VCaP (cell line): ENCODE data around the gene PRKG2.

ENCODE experiments used
- H3K27ac ChIP-seq: fragments of 450-650 bp; 2 replicates; pipeline ENCODE4 v1.5.1; 2017
- TF ChIP-seq, protein P1 (sequence below): fragments of 450-650 bp; conservative IDR thresholded peaks from 2 replicates; pipeline ENCODE4 v1.5.1; 2017; ENCODE audit warnings: mild to moderate bottlenecking, moderate library complexity

PRKG2 gene

DNA sequence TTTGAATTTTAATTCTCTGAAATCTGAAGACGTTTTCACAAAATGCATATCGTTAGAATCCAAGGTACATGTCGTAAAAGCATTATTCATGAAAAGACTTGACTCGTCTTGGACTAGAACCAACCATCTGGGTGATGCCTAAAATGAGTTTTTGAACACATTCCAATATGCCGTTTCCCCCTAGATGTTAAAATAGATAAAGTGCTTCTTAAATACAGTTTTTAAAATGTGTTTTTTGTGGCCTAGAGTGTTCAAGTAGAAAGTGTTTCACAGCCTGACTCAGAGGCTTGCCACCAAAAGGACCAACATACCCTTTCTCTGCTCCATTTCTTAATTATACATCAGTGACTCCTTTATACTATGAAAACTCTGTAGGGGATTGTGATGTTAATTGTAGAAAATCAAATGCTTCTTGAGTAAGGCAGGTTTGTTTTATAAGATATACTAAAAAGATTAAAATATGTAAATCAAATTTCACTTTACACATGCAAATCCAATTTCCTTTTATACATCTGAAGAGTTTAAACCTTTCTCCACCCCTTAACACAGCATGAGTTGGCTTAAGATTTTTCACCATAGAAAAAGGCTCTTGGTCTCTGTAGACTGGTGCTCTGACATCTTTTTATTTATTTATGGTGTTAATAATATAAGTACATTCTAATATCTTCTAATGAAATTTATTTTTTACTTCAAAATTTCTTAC lies 48.4 kb downstream of the PRKG2 start:
- TF ChIP-seq, protein P1, sequence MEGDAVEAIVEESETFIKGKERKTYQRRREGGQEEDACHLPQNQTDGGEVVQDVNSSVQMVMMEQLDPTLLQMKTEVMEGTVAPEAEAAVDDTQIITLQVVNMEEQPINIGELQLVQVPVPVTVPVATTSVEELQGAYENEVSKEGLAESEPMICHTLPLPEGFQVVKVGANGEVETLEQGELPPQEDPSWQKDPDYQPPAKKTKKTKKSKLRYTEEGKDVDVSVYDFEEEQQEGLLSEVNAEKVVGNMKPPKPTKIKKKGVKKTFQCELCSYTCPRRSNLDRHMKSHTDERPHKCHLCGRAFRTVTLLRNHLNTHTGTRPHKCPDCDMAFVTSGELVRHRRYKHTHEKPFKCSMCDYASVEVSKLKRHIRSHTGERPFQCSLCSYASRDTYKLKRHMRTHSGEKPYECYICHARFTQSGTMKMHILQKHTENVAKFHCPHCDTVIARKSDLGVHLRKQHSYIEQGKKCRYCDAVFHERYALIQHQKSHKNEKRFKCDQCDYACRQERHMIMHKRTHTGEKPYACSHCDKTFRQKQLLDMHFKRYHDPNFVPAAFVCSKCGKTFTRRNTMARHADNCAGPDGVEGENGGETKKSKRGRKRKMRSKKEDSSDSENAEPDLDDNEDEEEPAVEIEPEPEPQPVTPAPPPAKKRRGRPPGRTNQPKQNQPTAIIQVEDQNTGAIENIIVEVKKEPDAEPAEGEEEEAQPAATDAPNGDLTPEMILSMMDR = no peak
- H3K27ac ChIP-seq = no peak overlapping the region

DNA sequence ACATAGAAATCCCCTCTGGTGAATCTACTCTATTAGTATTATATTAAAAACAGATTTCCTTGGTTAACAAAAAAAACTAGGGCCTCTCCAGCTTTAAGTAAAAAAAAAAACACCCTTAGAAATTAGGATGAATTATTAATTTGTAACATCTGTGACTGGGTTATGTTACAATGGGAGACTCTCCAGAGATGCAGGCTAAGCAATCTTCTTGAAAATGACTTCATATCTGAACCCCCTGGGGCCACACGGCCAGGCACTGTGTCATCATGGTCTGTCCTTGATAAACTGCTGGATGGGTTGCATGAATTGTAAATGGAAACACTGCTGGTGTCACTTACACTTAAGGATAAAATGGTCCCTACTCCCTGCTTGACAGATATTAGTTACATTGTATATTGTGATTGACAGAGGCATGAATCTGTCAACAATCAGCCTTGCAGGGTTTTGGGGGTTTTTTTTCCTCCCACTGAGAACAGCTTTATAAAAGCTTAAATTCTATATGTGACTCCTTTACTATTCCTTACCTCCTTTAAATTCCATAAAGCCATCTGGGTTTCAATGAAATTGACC lies 49.1 kb downstream of the PRKG2 start:
- no peak overlapping the region for H3K27ac ChIP-seq
- TF ChIP-seq, protein P1 = no peak

DNA sequence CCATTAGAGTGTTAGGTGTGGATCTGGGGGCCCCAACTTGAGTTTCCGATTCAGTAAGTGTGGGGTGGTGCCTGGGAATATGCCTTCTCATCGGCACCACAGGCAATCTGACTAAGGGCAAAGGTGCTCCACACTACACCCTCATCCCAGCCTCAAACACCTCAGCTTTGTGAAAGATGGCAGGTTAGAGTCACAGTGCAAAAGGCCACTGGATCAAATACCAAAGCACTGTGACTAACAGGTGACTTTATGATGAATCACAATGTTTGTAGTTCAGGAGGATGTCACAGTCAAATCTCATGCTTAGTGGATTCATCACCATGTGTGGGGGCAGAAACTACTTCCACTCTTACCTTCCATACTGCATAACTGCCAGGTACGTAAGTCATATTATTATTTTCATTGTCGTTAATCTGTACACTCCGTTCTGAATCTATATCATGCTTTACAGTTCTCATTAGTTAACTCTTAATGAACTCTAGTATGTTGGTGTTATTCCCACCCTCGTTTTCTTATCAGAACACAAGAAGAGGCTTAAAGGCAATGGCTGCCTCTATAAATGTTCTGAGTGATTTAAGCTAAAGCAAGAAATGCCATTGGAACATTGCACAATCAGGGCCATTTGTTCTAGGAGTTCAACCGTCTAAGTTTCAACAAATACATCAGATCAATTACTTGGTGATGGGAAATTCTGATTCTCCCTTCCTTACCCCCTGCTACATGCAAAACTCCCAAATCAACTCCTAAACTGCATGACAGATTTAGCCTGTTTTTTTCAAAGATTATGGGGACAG lies 50.2 kb downstream of the PRKG2 start:
- TF ChIP-seq, protein P1 = no peak
- H3K27ac ChIP-seq = no peak overlapping the region

DNA sequence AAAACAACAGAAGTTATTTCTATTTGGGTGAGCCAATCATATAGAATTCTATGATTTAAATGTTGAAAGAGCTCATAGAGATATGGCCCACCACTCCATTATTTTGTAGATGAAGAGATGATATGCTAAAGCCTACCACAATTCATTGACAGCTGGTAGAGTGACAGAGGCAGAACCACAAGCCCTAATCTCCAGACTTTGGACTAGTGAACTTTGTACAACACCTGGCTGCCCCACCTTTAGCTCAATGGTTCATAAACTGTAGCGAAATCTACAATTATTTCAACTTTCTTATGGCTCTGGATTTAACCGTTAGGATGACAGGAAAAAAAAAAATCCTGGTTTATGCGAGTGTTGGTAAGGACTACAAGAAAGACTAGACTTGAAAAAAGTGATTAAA lies 50.9 kb downstream of the PRKG2 start:
- TF ChIP-seq, protein P1 = no peak
- no peak overlapping the region for H3K27ac ChIP-seq

DNA sequence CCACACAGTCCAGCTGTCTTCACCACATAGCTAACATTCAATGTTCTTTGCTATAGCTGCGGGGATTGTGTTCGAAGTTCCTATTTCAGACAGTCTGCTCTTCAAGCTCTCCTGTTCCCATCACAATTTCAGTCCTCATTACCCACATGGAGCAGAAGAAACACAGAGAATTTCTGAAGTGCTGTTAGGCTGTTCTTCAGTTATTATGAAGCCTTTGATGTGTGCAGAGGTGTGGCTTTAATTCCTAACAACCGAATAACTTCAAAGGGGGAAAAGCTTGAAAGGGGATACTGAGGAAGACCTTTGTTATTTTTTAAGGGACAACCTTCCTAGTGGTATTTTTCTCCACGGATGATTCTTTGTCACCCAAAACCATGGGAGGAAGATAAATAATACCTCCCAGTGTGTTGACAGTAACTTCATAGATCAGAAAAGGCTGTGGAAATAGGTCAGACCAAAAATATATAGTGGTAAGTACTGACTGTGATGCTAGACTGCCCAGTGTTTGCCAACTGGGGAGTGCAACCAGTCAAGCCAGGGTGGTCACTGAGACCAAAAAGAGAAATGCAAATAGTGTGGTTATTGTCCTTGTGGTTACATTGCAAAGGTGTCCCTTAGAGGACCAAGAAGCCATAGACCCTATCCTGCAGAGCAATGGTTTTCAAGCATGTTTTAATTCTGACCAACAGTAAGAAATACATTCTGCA lies 52.1 kb downstream of the PRKG2 start:
- TF ChIP-seq, protein P1 = no peak
- no peak overlapping the region for H3K27ac ChIP-seq

DNA sequence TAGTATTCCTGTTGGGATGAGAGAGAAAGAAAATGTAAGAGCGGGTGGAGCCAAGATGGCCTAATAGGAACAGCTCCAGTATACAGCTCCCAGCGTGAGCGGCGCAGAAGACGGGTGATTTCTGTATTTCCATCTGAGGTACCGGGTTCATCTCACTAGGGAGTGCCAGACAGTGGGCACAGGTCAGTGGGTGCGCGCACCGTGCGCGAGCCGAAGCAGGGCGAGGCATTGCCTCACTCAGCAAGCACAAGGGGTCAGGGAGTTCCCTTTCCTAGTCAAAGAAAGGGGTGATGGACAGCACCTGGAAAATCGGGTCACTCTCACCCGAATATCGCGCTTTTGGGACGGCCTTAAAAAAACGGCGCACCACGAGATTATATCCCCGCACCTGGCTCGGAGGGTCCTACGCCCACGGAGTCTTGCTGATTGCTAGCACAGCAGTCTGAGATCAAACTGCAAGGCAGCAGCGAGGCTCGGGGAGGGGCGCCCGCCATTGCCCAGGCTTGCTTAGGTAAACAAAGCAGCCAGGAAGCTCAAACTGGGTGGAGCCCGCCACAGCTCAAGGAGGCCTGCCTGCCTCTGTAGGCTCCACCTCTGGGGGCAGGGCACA lies 61.2 kb downstream of the PRKG2 start:
- H3K27ac ChIP-seq = peak overlapping the region; percentile 87

DNA sequence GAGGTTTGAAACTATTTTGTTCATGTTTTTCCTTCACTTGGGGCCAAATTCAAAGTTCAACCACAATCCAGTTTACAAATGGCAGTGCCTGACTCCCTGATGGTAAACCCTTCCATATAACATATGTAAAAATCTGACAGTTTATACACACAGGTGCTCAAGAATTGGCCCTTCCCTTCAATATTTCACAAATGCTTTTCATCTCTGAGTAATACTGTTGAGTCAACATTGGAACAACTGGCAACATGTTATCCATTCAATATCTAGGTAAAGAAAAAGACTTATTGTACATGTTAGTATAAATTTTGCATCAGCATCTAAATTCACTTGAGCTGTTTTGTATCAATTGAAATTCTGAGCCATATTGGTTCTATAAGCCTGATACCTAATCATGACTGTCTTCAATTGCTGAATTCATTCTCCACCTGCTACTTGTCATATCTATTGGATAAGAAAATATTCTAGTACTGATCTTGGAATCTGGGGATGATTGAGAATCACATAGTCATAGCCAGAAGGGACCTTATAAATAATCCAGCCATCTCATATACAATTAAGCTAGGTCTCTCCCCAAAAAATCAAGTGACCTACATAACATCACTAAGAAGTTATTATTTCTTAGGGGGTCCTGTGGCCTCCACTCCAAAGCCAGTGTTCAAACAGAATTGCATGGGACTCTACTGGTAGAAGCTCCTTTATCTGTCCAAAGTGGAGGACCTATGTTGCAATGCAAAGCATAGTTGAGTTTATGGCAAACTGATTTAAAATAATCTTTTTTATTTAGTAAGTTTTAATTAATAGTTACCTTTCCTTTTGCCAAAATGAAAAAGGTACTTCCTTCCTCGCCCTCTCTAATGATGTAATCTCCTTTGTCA lies 61.9 kb downstream of the PRKG2 start:
- H3K27ac ChIP-seq = peak overlapping the region; percentile 87
- TF ChIP-seq, protein P1 = no peak
